ENCODE results near the gene GNGT2. TPM values are rescaled to one million over a fixed set of nuclear protein-coding genes. Genes with fewer than 3 reads are reported as not detected.
A peak's percentile ranks its signal among the peaks of the same experiment; 100 is the strongest.

GNGT2 gene
- total and polyA plus RNA-seq, 4 experiments from 2014 or later, result 2.9 to 8.2 (median 5.1) TPM

DNA sequence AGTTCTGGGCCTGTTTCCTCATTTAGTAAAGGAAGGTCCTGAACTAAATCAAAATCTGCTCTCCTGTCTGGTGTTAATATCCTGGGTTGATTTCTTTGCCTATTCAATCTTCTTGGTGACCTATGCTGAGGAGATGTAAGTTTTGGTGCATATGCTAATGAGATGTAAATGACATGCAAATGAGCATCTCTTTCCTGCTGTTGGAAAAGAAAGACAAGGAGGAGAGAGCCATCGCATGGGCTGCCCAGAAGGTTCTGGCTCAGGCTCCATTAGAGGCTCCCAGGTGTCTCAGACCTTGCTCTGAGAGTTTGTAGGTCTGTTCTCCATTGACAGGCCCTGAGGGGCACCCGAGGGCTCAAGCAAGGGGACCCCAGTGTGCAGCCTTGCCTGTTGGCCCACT is 3.5 kb upstream of the GNGT2 start:
- peaks cover 99% of the 10 kb centered on the region for H3K4me1 ChIP-seq (ENCODE audit: insufficient read depth, low read length)
- no peaks in the 10 kb centered on the region for H3K9me3 ChIP-seq (ENCODE audit: control insufficient read depth in 1 of 2, low read length in 2 of 2)
- intact Hi-C loops (cut with micrococcal nuclease), result no loop called here
- ChIA-PET POLR2A (ENCODE audit: partially characterized antibody) (interaction anchor here (12.1 kb wide), 1 partner anchor 20 kb away, joined by 169 read pairs; no protein-coding TSS in a partner anchor), CTCF (ENCODE audit: partially characterized antibody) (interaction anchor here (0.6 to 3.6 kb wide), 3 partner anchors 8 to 62 kb away, joined by 3 to 16 read pairs (median 5); no protein-coding TSS in a partner anchor)
- no peak overlapping the region for H3K4me3 ChIP-seq (ENCODE audit: low read length in 2 of 2)
- no peak for DNase-seq
- H3K27ac ChIP-seq (ENCODE audit: low read depth, low read length), result no peak overlapping the region
- H3K9me3 Mint-ChIP-seq, result peaks cover 0 to 2% (median 0%) of the 10 kb centered on the region in 8 donors
- peaks cover 9 to 10% of the 10 kb centered on the region in 2 donors for H3K36me3 Mint-ChIP-seq
- peak overlapping the region in 7 of 8 donors; percentile 14 to 98 (median 47) for H3K4me3 Mint-ChIP-seq
- H3K4me1 Mint-ChIP-seq, result peaks cover 71 to 93% (median 81%) of the 10 kb centered on the region in 4 donors
- H3K27ac Mint-ChIP-seq, result peak overlapping the region in 6 of 7 donors; percentile 3 to 89 (median 76)
- no peaks in the 10 kb centered on the region for H3K36me3 ChIP-seq (ENCODE audit: insufficient read depth, low read length)
- no peaks in the 10 kb centered on the region for H3K27me3 ChIP-seq (ENCODE audit: insufficient read depth, low read length)
- no peaks in the 10 kb centered on the region for H3K27me3 Mint-ChIP-seq

GRCh38 chr17:49213399-49213798 is 3.0 kb upstream of the GNGT2 start:
- no peak for DNase-seq
- Histone ChIP-seq H3K27me3 (ENCODE audit: insufficient read depth, low read length) (no peaks in the 10 kb centered on the region), H3K36me3 (ENCODE audit: insufficient read depth, low read length) (no peaks in the 10 kb centered on the region), H3K4me1 (ENCODE audit: insufficient read depth, low read length) (peaks cover 99% of the 10 kb centered on the region), H3K9me3 (ENCODE audit: control insufficient read depth in 1 of 2, low read length in 2 of 2) (no peaks in the 10 kb centered on the region), H3K4me3 (ENCODE audit: low read length in 2 of 2) (no peak overlapping the region), H3K27ac (ENCODE audit: low read depth, low read length) (no peak overlapping the region)
- ChIA-PET POLR2A (ENCODE audit: partially characterized antibody) (interaction anchor here (12.1 kb wide), 1 partner anchor 20 kb away, joined by 169 read pairs; no protein-coding TSS in a partner anchor), CTCF (ENCODE audit: partially characterized antibody) (interaction anchor here (1.2 to 3.6 kb wide), 3 partner anchors 9 to 34 kb away, joined by 3 to 16 read pairs (median 5); no protein-coding TSS in a partner anchor)
- peak overlapping the region; percentile 18 to 98 (median 53) for H3K4me3 Mint-ChIP-seq
- peaks cover 70 to 92% (median 80%) of the 10 kb centered on the region in 4 donors for H3K4me1 Mint-ChIP-seq
- peak overlapping the region; percentile 3 to 89 (median 74) for H3K27ac Mint-ChIP-seq
- intact Hi-C loops (cut with micrococcal nuclease), result no loop called here
- peaks cover 9 to 10% of the 10 kb centered on the region in 2 donors for H3K36me3 Mint-ChIP-seq
- peaks cover 0 to 2% (median 0%) of the 10 kb centered on the region in 8 donors for H3K9me3 Mint-ChIP-seq
- H3K27me3 Mint-ChIP-seq, result no peaks in the 10 kb centered on the region

GRCh38 chr17:49209061-49209571 is 1.3 kb downstream of the GNGT2 start:
- no peaks in the 10 kb centered on the region for H3K27me3 ChIP-seq (ENCODE audit: insufficient read depth, low read length)
- peaks cover 0 to 6% of the 10 kb centered on the region in 2 donors for H3K36me3 Mint-ChIP-seq
- peak overlapping the region; percentile 56 to 95 (median 91) for H3K27ac Mint-ChIP-seq
- ChIA-PET POLR2A (ENCODE audit: partially characterized antibody) (interaction anchor here (0.8 to 12.1 kb wide), 9 partner anchors 9 to 17 kb away, joined by 3 to 169 read pairs (median 4); no protein-coding TSS in a partner anchor), CTCF (ENCODE audit: partially characterized antibody) (interaction anchor here (0.7 to 3.3 kb wide), 9 partner anchors 8 to 29 kb away, joined by 3 to 16 read pairs (median 6); no protein-coding TSS in a partner anchor)
- no peak for DNase-seq
- H3K4me3 Mint-ChIP-seq, result peak overlapping the region; percentile 92 to 98 (median 96)
- H3K9me3 Mint-ChIP-seq, result no peaks in the 10 kb centered on the region
- peaks cover 40 to 59% (median 54%) of the 10 kb centered on the region in 4 donors for H3K4me1 Mint-ChIP-seq
- H3K4me1 ChIP-seq (ENCODE audit: insufficient read depth, low read length), result peaks cover 59% of the 10 kb centered on the region
- intact Hi-C loops (cut with micrococcal nuclease), result no loop called here
- no peaks in the 10 kb centered on the region for H3K9me3 ChIP-seq (ENCODE audit: control insufficient read depth in 1 of 2, low read length in 2 of 2)
- no peaks in the 10 kb centered on the region for H3K27me3 Mint-ChIP-seq
- no peak overlapping the region for H3K4me3 ChIP-seq (ENCODE audit: low read length in 2 of 2)
- no peaks in the 10 kb centered on the region for H3K36me3 ChIP-seq (ENCODE audit: insufficient read depth, low read length)
- peak overlapping the region; percentile 65 for H3K27ac ChIP-seq (ENCODE audit: low read depth, low read length)

DNA sequence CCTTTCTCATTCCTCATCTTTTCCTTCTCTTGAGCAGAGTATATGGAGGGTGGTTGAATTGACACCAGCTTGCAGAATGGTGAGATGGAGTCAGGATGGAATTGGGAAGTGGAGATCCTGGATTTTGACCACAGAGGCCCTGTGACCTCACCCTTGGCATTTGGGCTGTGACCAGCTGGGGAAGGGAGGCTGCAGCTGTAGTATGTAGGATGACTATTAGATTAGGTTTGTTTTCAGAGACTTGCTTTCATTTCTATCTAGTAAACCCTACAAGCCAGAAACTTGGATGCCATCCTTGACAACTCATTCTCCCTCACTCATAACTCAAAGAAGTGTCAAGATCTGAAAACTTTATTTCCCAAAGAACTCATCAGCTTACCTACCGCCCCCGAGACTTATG is 5.9 kb downstream of the GNGT2 start:
- H3K9me3 ChIP-seq (ENCODE audit: control insufficient read depth in 1 of 2, low read length in 2 of 2), result no peaks in the 10 kb centered on the region
- H3K4me3 Mint-ChIP-seq, result no peak overlapping the region
- no peaks in the 10 kb centered on the region for H3K27me3 Mint-ChIP-seq
- no peaks in the 10 kb centered on the region for H3K27me3 ChIP-seq (ENCODE audit: insufficient read depth, low read length)
- peaks cover 10 to 17% (median 15%) of the 10 kb centered on the region in 4 donors for H3K4me1 Mint-ChIP-seq
- H3K36me3 Mint-ChIP-seq, result peaks cover 0 to 6% of the 10 kb centered on the region in 2 donors
- H3K4me1 ChIP-seq (ENCODE audit: insufficient read depth, low read length), result peaks cover 14% of the 10 kb centered on the region
- peaks cover 0 to 1% (median 0%) of the 10 kb centered on the region in 8 donors for H3K9me3 Mint-ChIP-seq
- intact Hi-C loops (cut with micrococcal nuclease), result no loop called here
- no peak overlapping the region for H3K27ac ChIP-seq (ENCODE audit: low read depth, low read length)
- no peaks in the 10 kb centered on the region for H3K36me3 ChIP-seq (ENCODE audit: insufficient read depth, low read length)
- CTCF ChIA-PET (ENCODE audit: partially characterized antibody), result interaction anchor here (0.6 to 1.5 kb wide), 2 partner anchors 18 to 1094 kb away, joined by 3 to 4 read pairs; no protein-coding TSS in a partner anchor
- H3K27ac Mint-ChIP-seq, result no peak overlapping the region
- H3K4me3 ChIP-seq (ENCODE audit: low read length in 2 of 2), result no peak overlapping the region
- DNase-seq, result no peak
- POLR2A ChIA-PET (ENCODE audit: partially characterized antibody), result interaction anchor here (1.0 kb wide), 1 partner anchor 13 kb away, joined by 5 read pairs; no protein-coding TSS in a partner anchor

DNA sequence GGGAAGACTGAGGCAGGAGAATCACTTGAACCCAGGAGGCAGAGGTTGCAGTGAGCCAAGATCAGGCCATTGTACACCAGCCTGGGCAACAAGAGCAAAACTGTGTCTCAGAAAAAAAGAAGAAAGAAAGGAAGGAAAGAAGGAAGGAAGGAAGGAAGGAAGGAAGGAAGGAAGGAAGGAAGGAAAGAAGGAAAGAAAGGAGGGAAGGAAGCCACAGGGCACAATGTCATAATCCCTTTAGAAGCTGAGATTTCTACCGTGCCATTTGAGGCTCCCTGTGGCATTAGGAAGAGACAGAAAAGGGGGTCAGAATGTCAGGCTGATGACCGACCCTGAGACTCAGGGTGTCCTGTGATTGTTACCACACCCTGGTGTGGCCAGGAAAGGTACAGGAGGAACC is 6.6 kb downstream of the GNGT2 start:
- intact Hi-C loops (cut with micrococcal nuclease), result no loop called here
- peaks cover 0 to 1% (median 0%) of the 10 kb centered on the region in 8 donors for H3K9me3 Mint-ChIP-seq
- no peaks in the 10 kb centered on the region for H3K27me3 ChIP-seq (ENCODE audit: insufficient read depth, low read length)
- no peaks in the 10 kb centered on the region for H3K36me3 ChIP-seq (ENCODE audit: insufficient read depth, low read length)
- POLR2A ChIA-PET (ENCODE audit: partially characterized antibody), result no interaction called here
- H3K4me1 Mint-ChIP-seq, result peaks cover 2 to 10% (median 8%) of the 10 kb centered on the region in 4 donors
- no peak overlapping the region for H3K4me3 Mint-ChIP-seq
- no peak overlapping the region for H3K27ac ChIP-seq (ENCODE audit: low read depth, low read length)
- no peak for DNase-seq
- peaks cover 0 to 6% of the 10 kb centered on the region in 2 donors for H3K36me3 Mint-ChIP-seq
- CTCF ChIA-PET (ENCODE audit: partially characterized antibody), result interaction anchor here (0.6 to 0.7 kb wide), 2 partner anchors 9 to 10 kb away, joined by 3 read pairs; no protein-coding TSS in a partner anchor
- H3K27me3 Mint-ChIP-seq, result no peaks in the 10 kb centered on the region
- no peak overlapping the region for H3K4me3 ChIP-seq (ENCODE audit: low read length in 2 of 2)
- peaks cover 6% of the 10 kb centered on the region for H3K4me1 ChIP-seq (ENCODE audit: insufficient read depth, low read length)
- no peak overlapping the region for H3K27ac Mint-ChIP-seq
- H3K9me3 ChIP-seq (ENCODE audit: control insufficient read depth in 1 of 2, low read length in 2 of 2), result no peaks in the 10 kb centered on the region

DNA sequence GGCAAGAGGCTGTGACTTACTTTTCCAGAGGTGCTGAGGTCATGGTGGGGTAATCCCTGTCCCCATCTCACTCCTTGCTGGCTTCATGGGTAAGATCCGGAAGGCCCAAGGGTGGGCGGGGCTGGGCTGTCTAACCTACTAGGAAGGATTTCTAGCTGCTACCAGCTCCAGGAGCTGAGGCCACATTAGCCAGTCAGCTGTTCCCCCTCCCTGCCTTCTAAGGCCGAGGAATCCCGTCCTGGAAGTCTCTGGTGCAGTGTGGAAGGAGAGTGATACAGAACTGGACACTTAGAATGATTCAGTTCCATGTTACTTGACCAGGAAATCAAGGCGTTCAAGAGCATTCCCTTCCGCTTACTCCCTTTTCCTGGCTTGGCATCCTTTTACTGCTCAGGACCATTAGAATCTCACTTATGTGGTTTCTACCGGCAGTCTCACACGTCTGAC is 8.9 kb downstream of the GNGT2 start:
- no peaks in the 10 kb centered on the region for H3K9me3 ChIP-seq (ENCODE audit: control insufficient read depth in 1 of 2, low read length in 2 of 2)
- intact Hi-C loops (cut with micrococcal nuclease), result no loop called here
- ChIA-PET POLR2A (ENCODE audit: partially characterized antibody) (interaction anchor here (1.8 kb wide), 1 partner anchor 9 kb away, joined by 9 read pairs; no protein-coding TSS in a partner anchor), CTCF (ENCODE audit: partially characterized antibody) (interaction anchor here (1.0 to 1.1 kb wide), 2 partner anchors 8 to 9 kb away, joined by 3 to 4 read pairs; partner anchors contain the start of genes ABI3 and GNGT2)
- H3K27ac ChIP-seq (ENCODE audit: low read depth, low read length), result no peak overlapping the region
- peaks cover 0 to 3% (median 0%) of the 10 kb centered on the region in 4 donors for H3K4me1 Mint-ChIP-seq
- H3K27me3 ChIP-seq (ENCODE audit: insufficient read depth, low read length), result no peaks in the 10 kb centered on the region
- H3K27me3 Mint-ChIP-seq, result no peaks in the 10 kb centered on the region
- no peak overlapping the region for H3K4me3 Mint-ChIP-seq
- no peak for DNase-seq
- peaks cover 0 to 6% of the 10 kb centered on the region in 2 donors for H3K36me3 Mint-ChIP-seq
- no peaks in the 10 kb centered on the region for H3K36me3 ChIP-seq (ENCODE audit: insufficient read depth, low read length)
- no peak overlapping the region for H3K4me3 ChIP-seq (ENCODE audit: low read length in 2 of 2)
- peaks cover 0 to 1% (median 0%) of the 10 kb centered on the region in 8 donors for H3K9me3 Mint-ChIP-seq
- no peak overlapping the region for H3K27ac Mint-ChIP-seq
- H3K4me1 ChIP-seq (ENCODE audit: insufficient read depth, low read length), result no peaks in the 10 kb centered on the region
